NCI-H2196 (cell line): ENCODE results near the gene SCRG1.

ENCODE experiments used
- DNase-seq: peaks from one replicate; lab custom pipeline; 2025; ENCODE audit not compliant: unreplicated experiment; lab: John Stamatoyannopoulos, UW

The SCRG1 gene

GRCh38 chr4:173411106-173411693, 12.3 kb upstream of the SCRG1 start:
- no peak for DNase-seq

- DNase-seq = no peak
Observed at GRCh38 chr4:173410079-173410478, 11.2 kb upstream of the SCRG1 start.

- no peak for DNase-seq
Observed at GRCh38 chr4:173405840-173406606, 7.1 kb upstream of the SCRG1 start.

- no peak for DNase-seq
Observed at GRCh38 chr4:173404296-173404865, 5.5 kb upstream of the SCRG1 start.

GRCh38 chr4:173403051-173403450, 4.1 kb upstream of the SCRG1 start:
- DNase-seq = no peak

DNA sequence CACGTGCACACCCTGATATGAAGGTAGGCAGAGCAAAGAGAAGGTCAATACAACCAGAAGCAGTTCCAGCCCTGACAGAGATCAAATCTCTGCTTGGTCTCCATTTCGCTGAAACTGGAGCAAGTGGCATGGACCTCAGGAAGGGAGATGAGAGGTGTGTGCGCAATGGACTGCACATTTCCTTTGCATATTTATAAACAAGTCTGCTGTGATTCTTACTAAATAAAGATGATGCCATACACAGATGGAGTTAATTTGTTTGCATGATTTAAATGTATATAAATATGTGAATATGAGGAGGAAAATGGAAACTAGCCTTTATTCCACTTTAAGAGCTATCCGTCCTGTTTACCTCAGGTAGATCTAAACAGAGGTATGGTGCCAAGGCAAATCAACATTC, 2.1 kb upstream of the SCRG1 start:
- no peak for DNase-seq

DNA sequence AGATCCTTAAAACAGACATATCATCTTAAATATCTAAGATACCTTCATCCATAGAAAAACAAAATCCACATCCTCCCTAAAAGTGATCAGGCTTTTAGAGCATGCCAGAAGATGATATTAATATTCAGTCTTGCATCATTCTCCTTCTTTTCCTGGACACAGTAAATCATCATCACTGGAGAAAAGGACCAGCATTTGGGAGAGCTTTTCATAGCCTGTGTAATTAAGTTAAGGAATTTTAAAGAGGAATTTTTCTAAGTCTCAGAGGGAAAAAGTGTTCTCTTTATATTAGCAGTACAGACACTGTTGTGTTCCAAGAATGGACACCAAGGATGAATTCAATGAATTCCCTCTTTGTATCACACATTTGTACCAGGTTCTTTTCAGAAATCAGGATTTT, 696 bp downstream of the SCRG1 start:
- no peak for DNase-seq

- no peak for DNase-seq
Observed at GRCh38 chr4:173397604-173398003, 1.3 kb downstream of the SCRG1 start.

- no peak for DNase-seq
Observed at GRCh38 chr4:173391701-173392100, 7.2 kb downstream of the SCRG1 start.

DNA sequence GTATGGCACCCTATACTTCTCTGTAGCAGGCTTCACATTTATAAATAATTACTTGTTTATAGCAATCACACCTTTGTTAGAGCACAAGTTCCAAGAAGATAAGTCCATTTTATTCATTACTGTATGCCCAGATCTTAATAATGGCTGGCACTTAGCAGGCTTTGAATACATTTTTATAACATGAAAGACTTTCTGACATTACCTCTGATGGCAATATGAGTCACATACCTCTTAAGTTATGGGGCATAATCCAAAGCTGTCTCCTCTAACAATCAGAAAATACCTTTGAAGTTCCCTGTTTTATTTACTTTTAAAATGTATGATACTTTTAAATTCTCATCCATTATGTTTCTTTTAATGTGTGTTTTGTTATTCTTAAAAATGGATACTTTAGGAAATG, 12.2 kb downstream of the SCRG1 start:
- DNase-seq = no peak

- DNase-seq = no peak
Observed at GRCh38 chr4:173382349-173382748, 16.6 kb downstream of the SCRG1 start.

DNA sequence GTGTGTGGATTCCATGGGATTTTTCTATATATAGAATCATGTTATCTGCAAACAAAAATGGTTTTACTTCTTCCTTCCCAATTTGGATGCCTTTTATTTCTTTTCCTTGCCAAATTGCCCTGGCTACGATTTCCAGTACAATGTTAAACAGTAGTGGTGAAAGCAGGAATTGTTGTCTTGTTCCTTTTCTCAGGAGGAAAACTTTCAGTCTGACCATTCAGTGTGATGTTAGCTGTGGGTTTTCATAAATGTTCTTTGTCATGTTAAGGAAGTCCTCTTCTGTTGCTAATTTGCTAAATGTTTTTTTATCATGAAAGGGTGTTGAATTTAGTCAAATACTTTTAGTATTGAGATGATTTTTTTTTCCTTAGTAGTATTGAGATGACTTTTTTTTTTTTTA, 17.3 kb downstream of the SCRG1 start:
- DNase-seq = no peak

- DNase-seq = no peak
Observed at GRCh38 chr4:173380987-173381386, 17.9 kb downstream of the SCRG1 start.

- DNase-seq = no peak
Observed at GRCh38 chr4:173379929-173380328, 19.0 kb downstream of the SCRG1 start.

- DNase-seq = no peak
Observed at GRCh38 chr4:173374588-173374987, 24.3 kb downstream of the SCRG1 start.

GRCh38 chr4:173371292-173372192, 27.4 kb downstream of the SCRG1 start:
- no peak for DNase-seq

GRCh38 chr4:173370477-173371291, 28.2 kb downstream of the SCRG1 start, which contains the start of gene SAP30:
TSS of gene SAP30 (plus strand) at chr4:173370954. CDS start at chr4:173371183, 229 bp downstream.
- DNase-seq = peak; percentile 82

DNA sequence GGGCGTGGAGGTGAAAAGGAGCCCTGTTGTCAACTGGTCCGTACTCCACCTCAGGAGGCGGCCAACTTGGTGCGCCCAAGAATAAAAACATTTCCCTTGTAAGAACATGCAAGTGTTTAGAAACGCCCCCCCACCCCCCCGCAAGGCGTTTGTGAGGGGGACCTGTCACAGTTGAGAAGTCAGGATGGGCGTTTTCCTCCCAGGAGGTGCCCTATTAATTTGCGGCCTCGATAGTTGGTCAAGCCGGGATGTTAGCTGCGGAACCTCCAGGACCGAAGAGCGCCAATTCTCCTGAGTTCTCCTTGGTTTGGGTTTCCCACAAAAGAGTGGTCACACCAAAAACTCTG, 28.8 kb downstream of the SCRG1 start:
- no peak for DNase-seq

- DNase-seq = no peak
Observed at GRCh38 chr4:173367946-173368345, 31.0 kb downstream of the SCRG1 start.

DNA sequence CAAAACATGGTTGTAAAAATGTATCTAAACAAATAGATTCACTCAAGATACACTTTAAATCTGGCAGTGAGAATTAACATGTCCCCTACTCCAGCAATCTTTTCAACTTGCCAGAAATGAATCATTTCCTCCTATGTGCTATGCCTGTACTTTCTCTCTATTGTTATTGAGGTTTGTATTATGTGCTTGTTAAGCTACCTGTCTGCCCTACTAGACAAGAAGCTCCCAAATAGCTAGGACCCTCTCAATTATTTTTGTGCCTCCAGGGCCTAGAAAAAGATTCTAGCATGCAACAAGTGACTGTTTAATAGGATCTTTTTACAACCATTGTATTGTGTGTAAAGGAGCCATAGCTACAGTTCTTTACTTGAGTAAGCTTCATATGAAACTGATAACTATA, 31.6 kb downstream of the SCRG1 start:
- DNase-seq = no peak
